HG02678 (cell line): ENCODE data around the gene LRRC32.
"Not testable (repeated sequence)": the region's sequence is repeated elsewhere in the genome, so short reads cannot be mapped to it uniquely, and the experiment has no call there.

Source experiments
- ATAC-seq: cut with Tn5 transposase; IDR thresholded peaks from one replicate; pipeline ENCODE4 v1.9.1; 2021; ENCODE audit warnings: mild to moderate bottlenecking, moderate library complexity; ENCODE audit not compliant: unreplicated experiment

LRRC32 gene

GRCh38 chr11:76630600-76631281 is 39.8 kb downstream of the LRRC32 start:
- ATAC-seq, result no peak

- no peak for ATAC-seq
Measured at GRCh38 chr11:76629853-76630599, 40.5 kb downstream of the LRRC32 start.

- no peak for ATAC-seq
Measured at GRCh38 chr11:76629116-76629852, 41.3 kb downstream of the LRRC32 start.

- ATAC-seq, result no peak
Measured at GRCh38 chr11:76628408-76628947, 42.1 kb downstream of the LRRC32 start.

GRCh38 chr11:76627606-76628005 is 42.9 kb downstream of the LRRC32 start:
- ATAC-seq, result no peak

GRCh38 chr11:76626921-76627401 is 43.6 kb downstream of the LRRC32 start:
- ATAC-seq, result peak; percentile 93

- no peak for ATAC-seq
Measured at GRCh38 chr11:76626266-76626665, 44.3 kb downstream of the LRRC32 start.

GRCh38 chr11:76625472-76626186 is 44.9 kb downstream of the LRRC32 start:
- ATAC-seq, result no peak

GRCh38 chr11:76624500-76625379 is 45.8 kb downstream of the LRRC32 start:
- ATAC-seq, result no peak

GRCh38 chr11:76623884-76624419 is 46.6 kb downstream of the LRRC32 start:
- ATAC-seq, result no peak

- no peak for ATAC-seq
Measured at GRCh38 chr11:76623171-76623883, 47.2 kb downstream of the LRRC32 start.

- no peak for ATAC-seq
Measured at GRCh38 chr11:76622493-76623094, 48.0 kb downstream of the LRRC32 start.

GRCh38 chr11:76621868-76622267 is 48.7 kb downstream of the LRRC32 start:
- no peak for ATAC-seq

- no peak for ATAC-seq
Measured at GRCh38 chr11:76621466-76621865, 49.1 kb downstream of the LRRC32 start.

- ATAC-seq, result no peak
Measured at GRCh38 chr11:76620489-76620888, 50.1 kb downstream of the LRRC32 start.

GRCh38 chr11:76619801-76620200 is 50.7 kb downstream of the LRRC32 start:
- ATAC-seq, result not testable (repeated sequence)

GRCh38 chr11:76617553-76618265 is 52.8 kb downstream of the LRRC32 start:
- no peak for ATAC-seq
